WTC11 (cell line): ENCODE data around the gene MYL5. TPM values are rescaled to one million over a fixed set of nuclear protein-coding genes. Genes with fewer than 3 reads are reported as not detected.

Experiments used
- ATAC-seq: fragments of 200-7000 bp; cut with Tn5 transposase; 2 replicates; pipeline ENCODE4 v1.10.0; 2021; ENCODE audit warnings: mild to moderate bottlenecking, moderate library complexity
- CTCF ChIA-PET: fragments of 300-600 bp; sonication (Branson Sonifier 250); formaldehyde crosslinking; loops from one replicate; lab custom pipeline; 2021; ENCODE audit warnings: antibody characterized with exemption; lab: Charles Lee
- POLR2A ChIA-PET: fragments of 350-600 bp; sonication (Branson Sonifier 250); formaldehyde crosslinking; loops from one replicate; lab custom pipeline; 2021; ENCODE audit warnings: antibody characterized with exemption; lab: Charles Lee
- DNase-seq: peaks from one replicate; pipeline ENCODE4 v3.0.0; 2021; ENCODE audit warnings: low spot score
- H3K27ac Mint-ChIP-seq: 2 replicates; pipeline ENCODE4 v1.8.0; 2021; ENCODE audit warnings: mixed read lengths
- H3K27me3 Mint-ChIP-seq: 2 replicates; pipeline ENCODE4 v1.8.0; 2021; ENCODE audit warnings: low read depth, mild to moderate bottlenecking, moderate library complexity, mixed read lengths
- H3K36me3 Mint-ChIP-seq: 2 replicates; pipeline ENCODE4 v1.8.0; 2021; ENCODE audit warnings: mixed read lengths
- H3K4me1 Mint-ChIP-seq: 2 replicates; pipeline ENCODE4 v1.8.0; 2022; ENCODE audit warnings: mixed read lengths
- H3K4me3 Mint-ChIP-seq: 2 replicates; pipeline ENCODE4 v1.8.0; 2021; ENCODE audit warnings: mild to moderate bottlenecking, moderate library complexity, mixed read lengths
- H3K9me3 Mint-ChIP-seq: 2 replicates; pipeline ENCODE4 v1.8.0; 2021; ENCODE audit warnings: mixed read lengths
- CREB1 ChIP-seq: sonication (generic); formaldehyde crosslinking; IDR thresholded peaks from 2 replicates; pipeline ENCODE4 v1.8.0; 2023; ENCODE audit warnings: mild to moderate bottlenecking, missing genetic modification reagents
- CREM ChIP-seq: sonication (generic); formaldehyde crosslinking; IDR thresholded peaks from 2 replicates; pipeline ENCODE4 v1.8.1; 2022; ENCODE audit warnings: mild to moderate bottlenecking, missing genetic modification reagents, moderate library complexity
- EMX1 ChIP-seq: fragments of 250-450 bp; sonication (Bioruptor Pico); IDR thresholded peaks from 2 replicates; pipeline ENCODE4 v1.8.0; 2021; ENCODE audit warnings: mild to moderate bottlenecking
- FOXK1 ChIP-seq: sonication (generic); formaldehyde crosslinking; IDR thresholded peaks from 2 replicates; pipeline ENCODE4 v1.8.0; 2022; ENCODE audit warnings: mild to moderate bottlenecking, moderate library complexity, missing genetic modification reagents
- GTF2I ChIP-seq: fragments of 250-450 bp; sonication (Bioruptor Pico); conservative IDR thresholded peaks from 2 replicates; pipeline ENCODE4 v1.4.0; 2021; ENCODE audit warnings: mild to moderate bottlenecking
- NFYB ChIP-seq: sonication (generic); formaldehyde crosslinking; conservative IDR thresholded peaks from 2 replicates; pipeline ENCODE4 v1.8.0; 2022; ENCODE audit warnings: low read depth, missing genetic modification reagents
- NR2C2 ChIP-seq: sonication (generic); formaldehyde crosslinking; IDR thresholded peaks from 2 replicates; pipeline ENCODE4 v1.8.0; 2022; ENCODE audit warnings: mild to moderate bottlenecking, missing genetic modification reagents
- SMAD4 ChIP-seq: sonication (generic); formaldehyde crosslinking; IDR thresholded peaks from 2 replicates; pipeline ENCODE4 v1.8.0; 2022; ENCODE audit warnings: mild to moderate bottlenecking, missing genetic modification reagents
- SOX15 ChIP-seq: fragments of 250-450 bp; sonication (Bioruptor Pico); IDR thresholded peaks from 2 replicates; pipeline ENCODE4 v1.9.0; 2021; ENCODE audit warnings: mild to moderate bottlenecking
- ZNF416 ChIP-seq: fragments of 250-450 bp; sonication (Bioruptor Pico); IDR thresholded peaks from 2 replicates; pipeline ENCODE4 v1.9.0; 2021; ENCODE audit warnings: mild to moderate bottlenecking, inconsistent platforms
- ZNF671 ChIP-seq: fragments of 250-450 bp; sonication (Bioruptor Pico); IDR thresholded peaks from 2 replicates; pipeline ENCODE4 v1.8.0; 2021; ENCODE audit warnings: mild to moderate bottlenecking
- total RNA-seq: library from RNA; stranded (reverse); gene quantifications from 3 replicates; pipeline ENCODE4 v1.2.3, GENCODE V29; 2021
- TF ChIP-seq, protein P1 (sequence below): sonication (generic); formaldehyde crosslinking; IDR thresholded peaks from 2 replicates; pipeline ENCODE4 v1.8.1; 2023; ENCODE audit warnings: mild to moderate bottlenecking, missing genetic modification reagents
- TF ChIP-seq, protein P2 (sequence below): sonication (generic); formaldehyde crosslinking; IDR thresholded peaks from 2 replicates; pipeline ENCODE4 v1.8.1; 2023; ENCODE audit warnings: mild to moderate bottlenecking, missing genetic modification reagents
- TF ChIP-seq, protein P3 (sequence below): sonication (generic); formaldehyde crosslinking; IDR thresholded peaks from 2 replicates; pipeline ENCODE4 v1.8.0; 2022; ENCODE audit warnings: missing genetic modification reagents
- TF ChIP-seq, protein P4 (sequence below): fragments of 200-600 bp; IDR thresholded peaks from 2 replicates; pipeline ENCODE4 v1.8.0; 2022; ENCODE audit warnings: antibody characterized with exemption
- TF ChIP-seq, protein P5 (sequence below): sonication (generic); formaldehyde crosslinking; IDR thresholded peaks from 2 replicates; pipeline ENCODE4 v1.8.0; 2022; ENCODE audit warnings: mild to moderate bottlenecking, missing genetic modification reagents
- TF ChIP-seq, protein P6 (sequence below): fragments of 250-450 bp; sonication (Bioruptor Pico); IDR thresholded peaks from 2 replicates; pipeline ENCODE4 v1.8.0; 2021; ENCODE audit warnings: mild to moderate bottlenecking
- TF ChIP-seq, protein P7 (sequence below): sonication (generic); formaldehyde crosslinking; IDR thresholded peaks from 2 replicates; pipeline ENCODE4 v1.8.1; 2023; ENCODE audit warnings: mild to moderate bottlenecking, missing genetic modification reagents, borderline replicate concordance
- TF ChIP-seq, protein P8 (sequence below): sonication (generic); formaldehyde crosslinking; conservative IDR thresholded peaks from 2 replicates; pipeline ENCODE4 v1.8.1; 2023; ENCODE audit warnings: mild to moderate bottlenecking, low read depth, missing genetic modification reagents, moderate library complexity

The MYL5 gene
- total RNA-seq, 1 experiment from 2014 or later = 22.2 TPM

DNA sequence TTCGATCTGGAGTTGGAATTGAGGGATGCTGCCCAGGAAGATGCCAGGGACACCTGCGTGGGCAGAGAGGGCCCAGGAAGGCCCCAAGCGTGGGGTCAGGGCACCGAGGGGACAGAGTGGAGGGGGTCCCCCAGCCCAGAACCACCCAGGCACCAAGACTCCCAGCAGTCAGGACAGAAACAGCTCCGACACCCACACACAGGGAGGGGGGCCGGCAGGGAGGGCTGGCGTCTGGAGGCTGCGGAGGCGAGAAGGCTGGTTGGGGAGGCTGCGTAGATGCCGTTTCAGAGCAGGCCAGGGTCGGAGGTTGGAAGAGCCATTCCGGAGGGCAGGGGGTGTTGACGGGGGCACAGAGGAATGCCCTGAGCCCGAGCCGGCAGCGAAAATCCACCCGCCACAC, 23.9 kb upstream of the MYL5 start:
- H3K9me3 Mint-ChIP-seq = no peaks in the 10 kb centered on the region
- ATAC-seq = no peak
- H3K4me3 Mint-ChIP-seq = no peak overlapping the region
- no peak overlapping the region for H3K27ac Mint-ChIP-seq
- ChIA-PET CTCF (no interaction called here), POLR2A (no interaction called here)
- H3K27me3 Mint-ChIP-seq = peaks cover 3% of the 10 kb centered on the region; the same call in 1 of the 2 replicates
- H3K36me3 Mint-ChIP-seq = no peaks in the 10 kb centered on the region
- H3K4me1 Mint-ChIP-seq = 0 out of 2 replicates have a peak, but pooled peaks cover 4% of the 10 kb centered on the region
- TF ChIP-seq, protein P1, sequence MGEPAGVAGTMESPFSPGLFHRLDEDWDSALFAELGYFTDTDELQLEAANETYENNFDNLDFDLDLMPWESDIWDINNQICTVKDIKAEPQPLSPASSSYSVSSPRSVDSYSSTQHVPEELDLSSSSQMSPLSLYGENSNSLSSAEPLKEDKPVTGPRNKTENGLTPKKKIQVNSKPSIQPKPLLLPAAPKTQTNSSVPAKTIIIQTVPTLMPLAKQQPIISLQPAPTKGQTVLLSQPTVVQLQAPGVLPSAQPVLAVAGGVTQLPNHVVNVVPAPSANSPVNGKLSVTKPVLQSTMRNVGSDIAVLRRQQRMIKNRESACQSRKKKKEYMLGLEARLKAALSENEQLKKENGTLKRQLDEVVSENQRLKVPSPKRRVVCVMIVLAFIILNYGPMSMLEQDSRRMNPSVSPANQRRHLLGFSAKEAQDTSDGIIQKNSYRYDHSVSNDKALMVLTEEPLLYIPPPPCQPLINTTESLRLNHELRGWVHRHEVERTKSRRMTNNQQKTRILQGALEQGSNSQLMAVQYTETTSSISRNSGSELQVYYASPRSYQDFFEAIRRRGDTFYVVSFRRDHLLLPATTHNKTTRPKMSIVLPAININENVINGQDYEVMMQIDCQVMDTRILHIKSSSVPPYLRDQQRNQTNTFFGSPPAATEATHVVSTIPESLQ (CRISPR knock-in tag) = no peak
- no peak for TF ChIP-seq ZNF416 (CRISPR knock-in tag)
- TF ChIP-seq GTF2I (CRISPR knock-in tag) = no peak
- TF ChIP-seq, protein P2, sequence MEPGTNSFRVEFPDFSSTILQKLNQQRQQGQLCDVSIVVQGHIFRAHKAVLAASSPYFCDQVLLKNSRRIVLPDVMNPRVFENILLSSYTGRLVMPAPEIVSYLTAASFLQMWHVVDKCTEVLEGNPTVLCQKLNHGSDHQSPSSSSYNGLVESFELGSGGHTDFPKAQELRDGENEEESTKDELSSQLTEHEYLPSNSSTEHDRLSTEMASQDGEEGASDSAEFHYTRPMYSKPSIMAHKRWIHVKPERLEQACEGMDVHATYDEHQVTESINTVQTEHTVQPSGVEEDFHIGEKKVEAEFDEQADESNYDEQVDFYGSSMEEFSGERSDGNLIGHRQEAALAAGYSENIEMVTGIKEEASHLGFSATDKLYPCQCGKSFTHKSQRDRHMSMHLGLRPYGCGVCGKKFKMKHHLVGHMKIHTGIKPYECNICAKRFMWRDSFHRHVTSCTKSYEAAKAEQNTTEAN (CRISPR knock-in tag) = no peak
- TF ChIP-seq, protein P3, sequence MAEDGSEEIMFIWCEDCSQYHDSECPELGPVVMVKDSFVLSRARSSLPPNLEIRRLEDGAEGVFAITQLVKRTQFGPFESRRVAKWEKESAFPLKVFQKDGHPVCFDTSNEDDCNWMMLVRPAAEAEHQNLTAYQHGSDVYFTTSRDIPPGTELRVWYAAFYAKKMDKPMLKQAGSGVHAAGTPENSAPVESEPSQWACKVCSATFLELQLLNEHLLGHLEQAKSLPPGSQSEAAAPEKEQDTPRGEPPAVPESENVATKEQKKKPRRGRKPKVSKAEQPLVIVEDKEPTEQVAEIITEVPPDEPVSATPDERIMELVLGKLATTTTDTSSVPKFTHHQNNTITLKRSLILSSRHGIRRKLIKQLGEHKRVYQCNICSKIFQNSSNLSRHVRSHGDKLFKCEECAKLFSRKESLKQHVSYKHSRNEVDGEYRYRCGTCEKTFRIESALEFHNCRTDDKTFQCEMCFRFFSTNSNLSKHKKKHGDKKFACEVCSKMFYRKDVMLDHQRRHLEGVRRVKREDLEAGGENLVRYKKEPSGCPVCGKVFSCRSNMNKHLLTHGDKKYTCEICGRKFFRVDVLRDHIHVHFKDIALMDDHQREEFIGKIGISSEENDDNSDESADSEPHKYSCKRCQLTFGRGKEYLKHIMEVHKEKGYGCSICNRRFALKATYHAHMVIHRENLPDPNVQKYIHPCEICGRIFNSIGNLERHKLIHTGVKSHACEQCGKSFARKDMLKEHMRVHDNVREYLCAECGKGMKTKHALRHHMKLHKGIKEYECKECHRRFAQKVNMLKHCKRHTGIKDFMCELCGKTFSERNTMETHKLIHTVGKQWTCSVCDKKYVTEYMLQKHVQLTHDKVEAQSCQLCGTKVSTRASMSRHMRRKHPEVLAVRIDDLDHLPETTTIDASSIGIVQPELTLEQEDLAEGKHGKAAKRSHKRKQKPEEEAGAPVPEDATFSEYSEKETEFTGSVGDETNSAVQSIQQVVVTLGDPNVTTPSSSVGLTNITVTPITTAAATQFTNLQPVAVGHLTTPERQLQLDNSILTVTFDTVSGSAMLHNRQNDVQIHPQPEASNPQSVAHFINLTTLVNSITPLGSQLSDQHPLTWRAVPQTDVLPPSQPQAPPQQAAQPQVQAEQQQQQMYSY (CRISPR knock-in tag) = no peak
- TF ChIP-seq, protein P4, sequence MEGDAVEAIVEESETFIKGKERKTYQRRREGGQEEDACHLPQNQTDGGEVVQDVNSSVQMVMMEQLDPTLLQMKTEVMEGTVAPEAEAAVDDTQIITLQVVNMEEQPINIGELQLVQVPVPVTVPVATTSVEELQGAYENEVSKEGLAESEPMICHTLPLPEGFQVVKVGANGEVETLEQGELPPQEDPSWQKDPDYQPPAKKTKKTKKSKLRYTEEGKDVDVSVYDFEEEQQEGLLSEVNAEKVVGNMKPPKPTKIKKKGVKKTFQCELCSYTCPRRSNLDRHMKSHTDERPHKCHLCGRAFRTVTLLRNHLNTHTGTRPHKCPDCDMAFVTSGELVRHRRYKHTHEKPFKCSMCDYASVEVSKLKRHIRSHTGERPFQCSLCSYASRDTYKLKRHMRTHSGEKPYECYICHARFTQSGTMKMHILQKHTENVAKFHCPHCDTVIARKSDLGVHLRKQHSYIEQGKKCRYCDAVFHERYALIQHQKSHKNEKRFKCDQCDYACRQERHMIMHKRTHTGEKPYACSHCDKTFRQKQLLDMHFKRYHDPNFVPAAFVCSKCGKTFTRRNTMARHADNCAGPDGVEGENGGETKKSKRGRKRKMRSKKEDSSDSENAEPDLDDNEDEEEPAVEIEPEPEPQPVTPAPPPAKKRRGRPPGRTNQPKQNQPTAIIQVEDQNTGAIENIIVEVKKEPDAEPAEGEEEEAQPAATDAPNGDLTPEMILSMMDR = no peak
- TF ChIP-seq NR2C2 (CRISPR knock-in tag) = no peak
- TF ChIP-seq SMAD4 = no peak
- TF ChIP-seq SOX15 (CRISPR knock-in tag) = no peak
- no peak for TF ChIP-seq CREM
- TF ChIP-seq, protein P5, sequence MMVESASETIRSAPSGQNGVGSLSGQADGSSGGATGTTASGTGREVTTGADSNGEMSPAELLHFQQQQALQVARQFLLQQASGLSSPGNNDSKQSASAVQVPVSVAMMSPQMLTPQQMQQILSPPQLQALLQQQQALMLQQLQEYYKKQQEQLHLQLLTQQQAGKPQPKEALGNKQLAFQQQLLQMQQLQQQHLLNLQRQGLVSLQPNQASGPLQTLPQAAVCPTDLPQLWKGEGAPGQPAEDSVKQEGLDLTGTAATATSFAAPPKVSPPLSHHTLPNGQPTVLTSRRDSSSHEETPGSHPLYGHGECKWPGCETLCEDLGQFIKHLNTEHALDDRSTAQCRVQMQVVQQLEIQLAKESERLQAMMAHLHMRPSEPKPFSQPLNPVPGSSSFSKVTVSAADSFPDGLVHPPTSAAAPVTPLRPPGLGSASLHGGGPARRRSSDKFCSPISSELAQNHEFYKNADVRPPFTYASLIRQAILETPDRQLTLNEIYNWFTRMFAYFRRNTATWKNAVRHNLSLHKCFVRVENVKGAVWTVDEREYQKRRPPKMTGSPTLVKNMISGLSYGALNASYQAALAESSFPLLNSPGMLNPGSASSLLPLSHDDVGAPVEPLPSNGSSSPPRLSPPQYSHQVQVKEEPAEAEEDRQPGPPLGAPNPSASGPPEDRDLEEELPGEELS (CRISPR knock-in tag) = no peak
- TF ChIP-seq, protein P6, sequence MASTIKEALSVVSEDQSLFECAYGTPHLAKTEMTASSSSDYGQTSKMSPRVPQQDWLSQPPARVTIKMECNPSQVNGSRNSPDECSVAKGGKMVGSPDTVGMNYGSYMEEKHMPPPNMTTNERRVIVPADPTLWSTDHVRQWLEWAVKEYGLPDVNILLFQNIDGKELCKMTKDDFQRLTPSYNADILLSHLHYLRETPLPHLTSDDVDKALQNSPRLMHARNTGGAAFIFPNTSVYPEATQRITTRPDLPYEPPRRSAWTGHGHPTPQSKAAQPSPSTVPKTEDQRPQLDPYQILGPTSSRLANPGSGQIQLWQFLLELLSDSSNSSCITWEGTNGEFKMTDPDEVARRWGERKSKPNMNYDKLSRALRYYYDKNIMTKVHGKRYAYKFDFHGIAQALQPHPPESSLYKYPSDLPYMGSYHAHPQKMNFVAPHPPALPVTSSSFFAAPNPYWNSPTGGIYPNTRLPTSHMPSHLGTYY (CRISPR knock-in tag) = no peak
- TF ChIP-seq EMX1 (CRISPR knock-in tag) = no peak
- TF ChIP-seq FOXK1 (CRISPR knock-in tag) = no peak
- TF ChIP-seq, protein P7, sequence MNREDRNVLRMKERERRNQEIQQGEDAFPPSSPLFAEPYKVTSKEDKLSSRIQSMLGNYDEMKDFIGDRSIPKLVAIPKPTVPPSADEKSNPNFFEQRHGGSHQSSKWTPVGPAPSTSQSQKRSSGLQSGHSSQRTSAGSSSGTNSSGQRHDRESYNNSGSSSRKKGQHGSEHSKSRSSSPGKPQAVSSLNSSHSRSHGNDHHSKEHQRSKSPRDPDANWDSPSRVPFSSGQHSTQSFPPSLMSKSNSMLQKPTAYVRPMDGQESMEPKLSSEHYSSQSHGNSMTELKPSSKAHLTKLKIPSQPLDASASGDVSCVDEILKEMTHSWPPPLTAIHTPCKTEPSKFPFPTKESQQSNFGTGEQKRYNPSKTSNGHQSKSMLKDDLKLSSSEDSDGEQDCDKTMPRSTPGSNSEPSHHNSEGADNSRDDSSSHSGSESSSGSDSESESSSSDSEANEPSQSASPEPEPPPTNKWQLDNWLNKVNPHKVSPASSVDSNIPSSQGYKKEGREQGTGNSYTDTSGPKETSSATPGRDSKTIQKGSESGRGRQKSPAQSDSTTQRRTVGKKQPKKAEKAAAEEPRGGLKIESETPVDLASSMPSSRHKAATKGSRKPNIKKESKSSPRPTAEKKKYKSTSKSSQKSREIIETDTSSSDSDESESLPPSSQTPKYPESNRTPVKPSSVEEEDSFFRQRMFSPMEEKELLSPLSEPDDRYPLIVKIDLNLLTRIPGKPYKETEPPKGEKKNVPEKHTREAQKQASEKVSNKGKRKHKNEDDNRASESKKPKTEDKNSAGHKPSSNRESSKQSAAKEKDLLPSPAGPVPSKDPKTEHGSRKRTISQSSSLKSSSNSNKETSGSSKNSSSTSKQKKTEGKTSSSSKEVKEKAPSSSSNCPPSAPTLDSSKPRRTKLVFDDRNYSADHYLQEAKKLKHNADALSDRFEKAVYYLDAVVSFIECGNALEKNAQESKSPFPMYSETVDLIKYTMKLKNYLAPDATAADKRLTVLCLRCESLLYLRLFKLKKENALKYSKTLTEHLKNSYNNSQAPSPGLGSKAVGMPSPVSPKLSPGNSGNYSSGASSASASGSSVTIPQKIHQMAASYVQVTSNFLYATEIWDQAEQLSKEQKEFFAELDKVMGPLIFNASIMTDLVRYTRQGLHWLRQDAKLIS (CRISPR knock-in tag) = no peak
- TF ChIP-seq, protein P8, sequence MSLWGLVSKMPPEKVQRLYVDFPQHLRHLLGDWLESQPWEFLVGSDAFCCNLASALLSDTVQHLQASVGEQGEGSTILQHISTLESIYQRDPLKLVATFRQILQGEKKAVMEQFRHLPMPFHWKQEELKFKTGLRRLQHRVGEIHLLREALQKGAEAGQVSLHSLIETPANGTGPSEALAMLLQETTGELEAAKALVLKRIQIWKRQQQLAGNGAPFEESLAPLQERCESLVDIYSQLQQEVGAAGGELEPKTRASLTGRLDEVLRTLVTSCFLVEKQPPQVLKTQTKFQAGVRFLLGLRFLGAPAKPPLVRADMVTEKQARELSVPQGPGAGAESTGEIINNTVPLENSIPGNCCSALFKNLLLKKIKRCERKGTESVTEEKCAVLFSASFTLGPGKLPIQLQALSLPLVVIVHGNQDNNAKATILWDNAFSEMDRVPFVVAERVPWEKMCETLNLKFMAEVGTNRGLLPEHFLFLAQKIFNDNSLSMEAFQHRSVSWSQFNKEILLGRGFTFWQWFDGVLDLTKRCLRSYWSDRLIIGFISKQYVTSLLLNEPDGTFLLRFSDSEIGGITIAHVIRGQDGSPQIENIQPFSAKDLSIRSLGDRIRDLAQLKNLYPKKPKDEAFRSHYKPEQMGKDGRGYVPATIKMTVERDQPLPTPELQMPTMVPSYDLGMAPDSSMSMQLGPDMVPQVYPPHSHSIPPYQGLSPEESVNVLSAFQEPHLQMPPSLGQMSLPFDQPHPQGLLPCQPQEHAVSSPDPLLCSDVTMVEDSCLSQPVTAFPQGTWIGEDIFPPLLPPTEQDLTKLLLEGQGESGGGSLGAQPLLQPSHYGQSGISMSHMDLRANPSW (CRISPR knock-in tag) = no peak
- no peak for TF ChIP-seq ZNF671 (CRISPR knock-in tag)
- TF ChIP-seq CREB1 = no peak
- no peak for TF ChIP-seq NFYB (CRISPR knock-in tag)
- TF ChIP-seq, all 79 proteins: peak for 0
- no peak for DNase-seq
